Inferior parietal cortex (tissue), 1 donor: ENCODE measurements around the gene ABLIM3.
A peak's percentile ranks its signal among the peaks of the same experiment; 100 is the strongest.

Source experiments
- DNase-seq: peaks from one replicate; pipeline ENCODE4 v3.0.0-alpha.2; 2016; ENCODE audit errors: extremely low spot score

ABLIM3 gene

GRCh38 chr5:149157330-149157729 lies 16.0 kb downstream of the ABLIM3 start:
- no peak for DNase-seq

DNA sequence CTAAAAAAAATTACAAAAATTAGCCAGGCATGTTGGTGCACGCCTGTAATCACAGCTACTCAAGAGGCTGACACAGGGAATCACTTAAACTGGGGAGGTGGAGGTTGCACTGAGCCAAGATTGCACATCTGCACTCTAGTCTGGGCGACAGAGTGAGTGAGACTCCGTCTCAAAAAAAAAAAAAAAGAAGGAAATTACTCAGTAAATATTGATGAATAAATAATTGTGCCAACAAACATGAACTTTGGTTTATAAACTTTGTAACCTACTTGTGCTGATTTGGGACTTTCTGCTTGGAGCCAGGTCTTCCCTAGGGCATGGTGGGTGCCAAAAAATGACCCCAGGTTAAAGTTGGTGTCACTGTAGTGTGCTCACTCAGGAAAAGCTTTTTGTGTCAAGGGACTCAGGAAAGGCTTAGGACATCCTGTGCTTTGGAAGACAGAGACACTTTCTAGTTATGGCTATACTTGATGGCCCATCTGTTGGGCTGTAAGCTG lies 19.0 kb downstream of the ABLIM3 start:
- no peak for DNase-seq

GRCh38 chr5:149161026-149161687 lies 19.9 kb downstream of the ABLIM3 start:
- no peak for DNase-seq

DNA sequence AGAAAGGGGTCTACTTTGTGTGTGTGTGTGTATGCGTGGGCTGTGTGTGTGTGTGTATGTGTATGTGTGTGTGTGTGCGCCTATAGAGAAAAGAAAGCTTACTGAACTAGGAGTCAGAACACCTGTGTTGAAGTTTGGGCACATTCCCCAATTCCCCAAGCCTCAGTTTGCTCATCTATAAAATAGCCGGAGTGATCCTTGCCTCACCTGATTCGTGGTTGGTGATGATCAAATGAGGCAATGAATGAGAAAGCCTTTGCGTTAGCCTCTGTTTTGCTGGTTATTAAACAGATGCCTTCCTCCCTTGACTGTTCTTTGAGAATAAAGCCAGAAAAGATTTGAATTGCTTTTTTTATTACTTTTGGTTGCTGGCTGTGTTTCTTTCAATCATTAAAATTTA lies 20.6 kb downstream of the ABLIM3 start:
- no peak for DNase-seq

GRCh38 chr5:149162401-149163084 lies 21.2 kb downstream of the ABLIM3 start:
- DNase-seq: no peak

DNA sequence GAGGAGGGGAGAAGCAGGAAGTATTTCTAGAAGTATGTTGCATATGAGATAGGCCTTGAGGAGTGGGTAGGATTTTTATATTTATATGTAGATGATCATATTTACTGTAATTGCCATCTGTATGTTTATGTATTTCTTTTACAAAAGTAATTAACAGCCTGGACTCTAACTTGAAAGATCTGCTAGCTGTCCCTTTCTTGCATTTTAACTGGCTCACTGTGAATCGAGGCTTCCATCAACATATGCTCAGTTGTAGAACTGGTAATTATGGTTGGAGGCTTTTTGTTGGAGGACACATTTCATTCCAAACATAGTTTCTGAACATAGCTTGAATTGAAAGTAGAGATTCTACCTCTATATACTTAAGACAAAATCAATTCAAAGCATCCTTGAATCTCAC lies 23.4 kb downstream of the ABLIM3 start:
- no peak for DNase-seq

GRCh38 chr5:149166128-149166527 lies 24.8 kb downstream of the ABLIM3 start:
- no peak for DNase-seq

GRCh38 chr5:149166591-149167100 lies 25.4 kb downstream of the ABLIM3 start:
- no peak for DNase-seq

- DNase-seq: no peak
Measured at GRCh38 chr5:149168276-149168906, 27.1 kb downstream of the ABLIM3 start.

GRCh38 chr5:149170299-149170698 lies 29.0 kb downstream of the ABLIM3 start:
- no peak for DNase-seq

GRCh38 chr5:149172261-149172660 lies 31.0 kb downstream of the ABLIM3 start:
- DNase-seq: no peak

DNA sequence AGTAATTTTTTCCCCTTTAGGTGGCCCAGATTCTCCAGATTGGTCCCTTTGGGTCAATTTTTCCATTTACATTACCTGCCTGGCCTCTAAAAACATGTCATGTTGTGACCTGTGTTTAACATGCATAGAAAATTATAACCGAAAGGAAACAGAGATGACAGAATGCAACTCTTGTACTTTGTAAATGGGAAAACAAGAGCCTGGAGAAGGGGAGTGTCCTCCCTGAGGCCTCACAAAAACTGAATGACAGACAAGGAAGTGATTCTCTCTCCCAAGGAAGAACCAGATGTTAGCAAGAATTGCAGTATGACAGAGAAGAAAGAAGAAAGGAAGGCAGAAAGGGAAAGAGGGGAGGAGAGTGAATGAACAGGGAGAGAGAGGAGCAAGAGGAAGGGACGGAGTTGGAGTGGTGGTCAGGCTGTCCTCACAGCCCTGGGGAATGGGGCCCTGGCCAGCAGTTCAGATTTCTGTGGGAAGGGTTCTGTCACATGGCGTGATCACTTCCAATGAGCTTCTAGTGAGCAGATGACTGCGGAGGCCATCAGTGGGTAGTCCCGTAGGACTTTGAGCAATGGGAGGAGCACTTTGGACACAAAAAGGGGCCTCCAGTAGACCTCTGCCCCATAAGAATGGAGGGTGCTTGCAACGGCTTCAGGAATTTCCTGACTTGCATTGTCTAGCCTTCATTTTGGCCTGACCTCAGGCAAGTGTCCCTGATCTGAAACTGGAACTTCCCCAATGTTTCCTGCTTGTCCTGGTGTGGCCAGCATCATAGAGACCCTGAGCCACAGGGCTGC lies 31.6 kb downstream of the ABLIM3 start:
- no peak for DNase-seq

DNA sequence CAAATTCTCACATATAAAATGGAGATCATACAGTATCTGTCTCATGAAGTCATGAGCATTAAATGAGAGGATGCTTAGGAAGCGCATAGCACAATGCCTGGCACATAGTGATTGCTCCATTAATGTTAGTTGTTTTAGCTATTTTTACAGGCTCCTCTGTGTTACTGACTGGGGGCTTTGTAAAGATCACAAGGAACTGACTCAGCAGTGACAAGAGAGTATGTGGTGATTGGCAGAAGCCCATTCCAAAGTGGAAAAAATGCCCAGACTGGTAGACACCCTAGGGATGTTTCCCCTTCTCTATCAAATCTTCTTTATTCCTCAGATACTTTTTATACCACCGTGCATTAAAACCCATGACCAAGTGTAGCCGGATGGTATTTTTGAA lies 33.5 kb downstream of the ABLIM3 start:
- DNase-seq: no peak

DNA sequence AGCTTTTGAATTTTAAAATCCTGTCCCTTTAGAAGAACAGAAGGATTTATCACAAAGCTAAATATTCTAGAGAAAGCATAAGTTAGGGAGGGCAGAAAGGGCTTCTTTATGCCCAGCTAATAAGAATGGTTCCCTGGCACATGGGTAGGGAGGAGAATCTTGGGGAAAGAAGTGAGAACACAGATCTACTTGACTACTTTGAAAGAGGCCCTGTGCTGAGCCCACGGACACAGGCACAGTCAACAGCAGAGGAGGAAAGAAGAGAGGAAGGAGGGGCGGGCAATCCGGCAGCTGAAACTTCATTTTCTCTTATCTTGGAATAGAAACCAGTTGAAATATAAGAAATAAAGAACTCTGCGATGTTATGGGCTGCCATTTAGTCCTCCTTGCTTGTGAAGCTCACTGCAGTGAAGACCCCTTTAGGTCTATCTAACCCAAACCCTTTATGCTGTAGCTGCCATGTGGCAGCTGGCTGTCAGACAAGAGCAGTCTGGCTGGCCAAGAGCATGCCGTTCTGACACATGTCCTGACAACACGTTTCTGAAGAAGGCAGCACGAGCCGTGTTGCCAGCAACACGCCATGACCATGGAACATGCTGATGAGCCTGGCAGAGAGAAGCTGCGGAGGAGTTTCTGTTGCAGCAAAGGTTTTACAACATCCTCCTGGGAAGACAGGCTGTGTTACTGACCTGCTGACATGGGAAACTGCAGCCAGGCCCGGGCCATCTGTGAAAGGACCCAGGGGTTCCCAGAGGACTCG lies 34.2 kb downstream of the ABLIM3 start:
- peak; percentile 14 for DNase-seq

GRCh38 chr5:149177339-149177843 lies 36.1 kb downstream of the ABLIM3 start:
- DNase-seq: no peak

DNA sequence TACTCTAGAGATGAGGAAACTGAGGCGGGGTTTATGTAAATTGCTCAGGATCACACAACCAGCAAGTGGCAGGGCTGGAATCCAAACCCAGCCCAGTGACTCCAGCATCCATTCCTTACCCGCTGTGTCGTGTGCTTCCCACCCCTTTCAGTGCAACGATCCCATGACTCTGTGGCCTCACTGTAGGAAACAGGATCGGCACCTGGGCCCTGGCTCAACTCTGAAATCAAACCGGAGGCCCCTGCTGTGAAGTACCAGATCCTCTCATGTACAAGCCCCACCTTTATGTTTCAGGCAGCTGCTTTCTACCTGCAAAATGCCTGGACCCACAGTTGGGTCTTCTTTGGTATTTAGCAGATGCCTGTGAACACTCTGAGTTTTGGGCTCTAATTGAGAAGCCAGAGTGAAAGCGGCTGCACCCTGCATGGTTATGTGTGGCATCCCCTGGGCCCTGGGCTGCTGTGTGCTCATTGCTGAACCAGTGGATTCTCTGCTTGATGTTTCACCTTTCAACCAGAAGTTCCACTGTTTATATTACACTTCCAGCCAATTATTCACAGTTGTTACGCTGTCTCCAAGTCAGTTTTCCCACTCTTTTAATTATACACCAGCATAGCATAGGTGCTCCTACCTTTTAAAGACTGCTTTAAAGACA lies 36.7 kb downstream of the ABLIM3 start:
- DNase-seq: no peak

DNA sequence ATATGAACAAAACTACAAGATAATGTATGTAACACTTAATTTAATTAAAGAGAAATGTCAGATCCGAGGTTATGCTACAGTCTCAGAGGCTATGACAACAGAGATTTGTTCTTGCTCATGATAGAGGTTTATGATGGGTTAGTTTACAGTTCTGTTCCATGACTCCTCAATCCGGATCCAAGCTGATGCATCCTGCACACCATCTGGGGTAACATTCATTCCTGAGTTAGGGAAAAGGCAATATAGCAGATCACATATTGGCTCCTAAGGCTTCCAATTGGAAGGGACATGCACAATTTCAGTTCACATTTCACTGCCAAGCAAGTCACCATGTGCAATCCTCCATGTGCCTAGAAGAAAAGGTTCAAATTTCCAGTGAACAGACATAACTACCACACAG lies 40.4 kb downstream of the ABLIM3 start:
- no peak for DNase-seq

GRCh38 chr5:149182241-149182640 lies 40.9 kb downstream of the ABLIM3 start:
- no peak for DNase-seq

DNA sequence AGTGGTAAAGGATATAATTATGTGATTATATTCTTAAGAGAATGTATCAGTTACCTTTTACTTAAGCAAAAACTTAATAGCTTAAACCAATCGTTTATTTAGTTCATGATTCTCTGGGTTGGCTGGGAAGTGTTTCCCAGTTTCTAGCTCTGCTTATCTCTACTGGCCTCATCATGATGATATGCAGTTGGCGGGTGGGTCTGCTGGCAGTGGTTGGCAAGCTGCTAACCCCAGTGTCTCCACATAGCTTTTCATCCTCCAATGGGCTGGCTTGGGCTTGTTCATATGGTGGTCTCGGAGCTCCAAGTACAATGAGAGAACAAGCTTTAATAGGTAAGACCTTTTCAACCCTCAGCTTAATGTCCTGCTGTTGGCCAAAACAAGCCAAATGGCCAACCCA lies 43.8 kb downstream of the ABLIM3 start:
- no peak for DNase-seq

DNA sequence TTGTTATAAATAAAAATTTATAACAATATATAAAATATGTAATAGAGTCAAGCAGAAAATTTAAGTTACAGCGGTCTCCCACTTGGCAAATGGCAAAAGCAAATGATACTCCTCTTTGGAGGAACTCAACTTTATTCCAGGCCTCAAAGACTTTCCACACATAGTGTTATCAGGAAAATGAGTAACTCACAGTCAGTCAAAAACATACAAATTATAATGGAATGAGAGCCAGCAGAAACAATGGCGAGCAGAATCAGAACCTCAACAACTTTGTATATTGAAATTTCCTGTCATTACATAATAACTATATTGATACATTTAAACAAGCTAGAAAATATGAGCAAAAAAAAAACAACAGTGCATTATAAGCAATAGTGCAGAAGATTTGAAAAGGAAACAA lies 45.2 kb downstream of the ABLIM3 start:
- no peak for DNase-seq
